B cell (primary cell): Measurements from ENCODE around the gene LRIT3. TPM values are rescaled to one million over a fixed set of nuclear protein-coding genes. Genes with fewer than 3 reads are reported as not detected.

ENCODE experiments used
- ATAC-seq: fragments of 200-7000 bp; cut with Tn5 transposase; one replicate; pipeline ENCODE4 v1.10.0; 2021; ENCODE audit warnings: low read depth, mild to moderate bottlenecking, moderate number of reproducible peaks, moderate library complexity
- CTCF ChIA-PET: fragments of 350-600 bp; sonication (Branson Sonifier 250); formaldehyde crosslinking; loops from one replicate; lab custom pipeline; 2021; ENCODE audit warnings: antibody characterized with exemption, inconsistent platforms; lab: Charles Lee
- POLR2A ChIA-PET: fragments of 350-600 bp; sonication (Branson Sonifier 250); formaldehyde crosslinking; loops from one replicate; lab custom pipeline; 2021; ENCODE audit warnings: antibody characterized with exemption; lab: Charles Lee
- DNase-seq: peaks from one replicate; pipeline ENCODE4 v3.0.0; 2013
- H2AFZ ChIP-seq: 2 replicates; pipeline ENCODE4 v1.6.1; 2012; ENCODE audit warnings: mild to moderate bottlenecking, low read depth, low read length; ENCODE audit not compliant: insufficient read depth, poor library complexity, severe bottlenecking
- H3K27ac ChIP-seq, 2 donors: 1 replicate in 1 of 2; 2 replicates in 1 of 2; pipeline ENCODE4 v1.5.1; 2012 to 2013; ENCODE audit warnings: low read length in 2 of 2, mild to moderate bottlenecking in 2 of 2, moderate library complexity in 1 of 2
- H3K27me3 ChIP-seq, 4 experiments: fragments of 200-600 bp in 1 of 4; sonication (generic) in 1 of 4; replicated peaks in 1 of 4; 1 replicate in 2 of 4; 2 replicates in 2 of 4; pipeline versions ENCODE4 v1.6.1 to v1.7.0; 2013 to 2016; ENCODE audit warnings: low read length in 3 of 4, mild to moderate bottlenecking in 2 of 4, mixed read lengths in 1 of 4, moderate library complexity in 1 of 4; ENCODE audit not compliant: insufficient read depth in 4 of 4, control insufficient read depth in 3 of 4; ENCODE audit errors: control extremely low read depth in 1 of 4
- H3K36me3 ChIP-seq, 2 experiments: replicated peaks in 1 of 2; 1 replicate in 1 of 2; 2 replicates in 1 of 2; pipeline versions ENCODE4 v1.6.1 to v1.7.1; 2013; ENCODE audit warnings: low read length in 1 of 2; ENCODE audit not compliant: insufficient read depth in 2 of 2, control insufficient read depth in 1 of 2; ENCODE audit errors: control extremely low read depth in 1 of 2, extremely low read depth in 1 of 2
- H3K4me1 ChIP-seq, 2 donors: fragments of 200-600 bp in 1 of 2; sonication (generic) in 1 of 2; 1 replicate in 1 of 2; 2 replicates in 1 of 2; pipeline versions ENCODE4 v1.5.1 to v1.6.1; 2013 to 2017; ENCODE audit warnings: low read length in 2 of 2; ENCODE audit not compliant: control insufficient read depth in 2 of 2, insufficient read depth in 2 of 2
- H3K4me2 ChIP-seq: replicated peaks from 2 replicates; pipeline ENCODE3; 2012; ENCODE audit warnings: mild to moderate bottlenecking, low read depth, low read length; ENCODE audit not compliant: poor library complexity, severe bottlenecking
- H3K4me3 ChIP-seq, 5 experiments: fragments of 200-600 bp in 1 of 5; sonication (generic) in 1 of 5; 1 replicate in 3 of 5; 2 replicates in 2 of 5; pipeline versions ENCODE4 v1.5.1 to v1.7.0; 2011 to 2016; ENCODE audit warnings: low read length in 4 of 5, mild to moderate bottlenecking in 4 of 5, low read depth in 2 of 5, control low read depth in 1 of 5, moderate library complexity in 1 of 5; ENCODE audit not compliant: insufficient read depth in 1 of 5; ENCODE audit errors: control extremely low read depth in 1 of 5, extremely low read depth in 1 of 5
- H3K79me2 ChIP-seq: fragments of 200-600 bp; sonication (generic); one replicate; pipeline ENCODE4 v1.6.0; 2016; ENCODE audit warnings: low read length; ENCODE audit not compliant: control insufficient read depth, insufficient read depth
- H3K9ac ChIP-seq: fragments of 200-600 bp; sonication (generic); 2 replicates; pipeline ENCODE4 v1.6.1; 2017; ENCODE audit warnings: mild to moderate bottlenecking, low read length, moderate library complexity
- H3K9me3 ChIP-seq, 3 donors: one replicate each; pipeline versions ENCODE4 v1.6.1 to v1.7.1; 2013; ENCODE audit warnings: low read length in 2 of 3; ENCODE audit not compliant: control insufficient read depth in 2 of 3, insufficient read depth in 1 of 3; ENCODE audit errors: control extremely low read depth in 1 of 3
- H4K20me1 ChIP-seq: 2 replicates; pipeline ENCODE4 v1.6.0; 2012; ENCODE audit warnings: mild to moderate bottlenecking, low read length; ENCODE audit not compliant: insufficient read depth, control insufficient read depth, poor library complexity, severe bottlenecking
- H3K27ac Mint-ChIP-seq: one replicate; pipeline ENCODE4 v1.8.0; 2021; ENCODE audit warnings: mixed read lengths
- H3K27me3 Mint-ChIP-seq: one replicate; pipeline ENCODE4 v1.8.0; 2021; ENCODE audit warnings: mixed read lengths
- H3K4me1 Mint-ChIP-seq: one replicate; pipeline ENCODE4 v1.8.0; 2021; ENCODE audit warnings: mixed read lengths
- H3K4me3 Mint-ChIP-seq: one replicate; pipeline ENCODE4 v1.8.0; 2021; ENCODE audit warnings: mixed read lengths
- H3K9me3 Mint-ChIP-seq: one replicate; pipeline ENCODE4 v1.8.0; 2022; ENCODE audit warnings: mixed read lengths; ENCODE audit not compliant: insufficient read depth
- CTCF ChIP-seq: fragments of 200-600 bp; IDR thresholded peaks from one replicate; pipeline ENCODE4 v1.8.0; 2022; ENCODE audit warnings: antibody characterized with exemption, mild to moderate bottlenecking
- EZH2 ChIP-seq: IDR thresholded peaks from 2 replicates; pipeline ENCODE4 v1.6.1; 2012; ENCODE audit warnings: borderline replicate concordance, low read depth, mild to moderate bottlenecking, moderate library complexity, low read length; ENCODE audit not compliant: insufficient read depth, poor library complexity, severe bottlenecking
- WGBS: methylation state at CpG from one replicate; pipeline ENCODE4 v1.1.5; 2013; ENCODE audit warnings: missing lambda C conversion rate; ENCODE audit not compliant: insufficient coverage; 5-methylcytosine and 5-hydroxymethylcytosine counted together
- intact Hi-C: fragments of 100-400 bp; cut with micrococcal nuclease; formaldehyde crosslinking; loops from one replicate; pipeline ENCODE4 v1.10.0; 2022
- polyA plus RNA-seq: library from polyadenylated mRNA; depleted of rRNA; stranded (reverse); fragments of >200 nt; gene quantifications from 2 replicates; pipeline ENCODE4 v1.2.3, GENCODE V29; 2012
- total RNA-seq, 2 donors: library from RNA; stranded (reverse); fragments of 120-200 nt in 1 of 2; gene quantifications; 1 replicate in 1 of 2; 2 replicates in 1 of 2; pipeline versions ENCODE4 v1.2.3 to v1.2.4, GENCODE V29; 2013 to 2022

LRIT3 gene
- total and polyA plus RNA-seq, 2 donors (not counting 1 experiment from before 2014, with no cell fraction given) = 0.21 to 0.32 TPM

GRCh38 chr4:109801099-109801789, 46.7 kb upstream of the LRIT3 start:
- Histone ChIP-seq H3K27ac (no peak overlapping the region), H4K20me1 (no peaks in the 10 kb centered on the region), H3K79me2 (no peaks in the 10 kb centered on the region), H3K27me3 (no peaks in the 10 kb centered on the region), H3K9ac (no peak overlapping the region), H3K9me3 (peaks cover 0 to 4% (median 2%) of the 10 kb centered on the region in 3 donors), H3K36me3 (no peaks in the 10 kb centered on the region), H3K4me1 (no peaks in the 10 kb centered on the region), H3K4me3 (no peak overlapping the region), H3K4me2 (no peak overlapping the region), H2AFZ (no peak overlapping the region)
- Mint-ChIP-seq H3K9me3 (peaks cover 4% of the 10 kb centered on the region), H3K4me3 (no peak overlapping the region), H3K4me1 (no peaks in the 10 kb centered on the region), H3K27ac (no peak overlapping the region), H3K27me3 (peaks cover 33% of the 10 kb centered on the region)
- intact Hi-C loops = no loop called here
- CTCF ChIA-PET = interaction anchor here (1.5 kb wide), 1 partner anchor 377 kb away, joined by 5 read pairs; no protein-coding TSS in a partner anchor
- TF ChIP-seq CTCF (no peak), EZH2 (no peak)
- 67% methylated on average over 1 of the region's 4 CpGs for WGBS
- POLR2A ChIA-PET = no interaction called here
- no peak for DNase-seq
- ATAC-seq = no peak

- ATAC-seq (no peak), DNase-seq (no peak)
- ChIA-PET CTCF (interaction anchor here (0.8 to 1.5 kb wide), 2 partner anchors 378 to 382 kb away, joined by 3 to 5 read pairs; no protein-coding TSS in a partner anchor), POLR2A (no interaction called here)
- 40% methylated on average over 1 of the region's 2 CpGs for WGBS
- Histone ChIP-seq H3K4me3 (no peak within 1 kb of the TSS), H3K9me3 (no peaks in the 10 kb centered on the region), H3K27ac (no peak within 1 kb of the TSS), H3K9ac (no peak within 1 kb of the TSS), H3K27me3 (no peaks in the 10 kb centered on the region), H2AFZ (no peak within 1 kb of the TSS), H3K4me2 (no peak within 1 kb of the TSS), H3K36me3 (no peaks in the 10 kb centered on the region), H4K20me1 (no peaks in the 10 kb centered on the region), H3K4me1 (no peaks in the 10 kb centered on the region), H3K79me2 (no peaks in the 10 kb centered on the region)
- Mint-ChIP-seq H3K4me3 (no peak within 1 kb of the TSS), H3K27ac (no peak within 1 kb of the TSS), H3K9me3 (peaks cover 2% of the 10 kb centered on the region), H3K4me1 (no peaks in the 10 kb centered on the region), H3K27me3 (peaks cover 29% of the 10 kb centered on the region)
- intact Hi-C loops = no loop called here
- TF ChIP-seq CTCF (no peak), EZH2 (no peak)
These were observed 46.0 kb upstream of the LRIT3 start, which contains the start of gene CFI for GRCh38 chr4:109801895-109802319. CFI (minus strand) TSS chr4:109801999; CDS start chr4:109801971, 28 bp downstream.
